ENCODE results near the gene ANKRD52. TPM values are rescaled to one million over a fixed set of nuclear protein-coding genes. Genes with fewer than 3 reads are reported as not detected.

ANKRD52 gene
- total and polyA plus RNA-seq, 2 of the 8 experiments (the other 6 are each of a cell fraction or from before 2014, with no cell fraction given), result 14.0 to 36.3 TPM

- TF ChIP-seq CHD7 (IDR thresholded peaks at IDR 0.05; ENCODE audit: insufficient replicate concordance, low read length) (no peak), KDM1A (IDR thresholded peaks at IDR 0.05; ENCODE audit: borderline replicate concordance, low read length) (no peak), SP2 (IDR thresholded peaks at IDR 0.05; ENCODE audit: low read length) (no peak), NANOG (IDR thresholded peaks at IDR 0.05; ENCODE audit: insufficient read depth, low read depth, low read length, poor library complexity, severe bottlenecking) (no peak), ZNF274 (IDR thresholded peaks at IDR 0.05; ENCODE audit: borderline replicate concordance, extremely low read depth, low read length) (no peak), GABPA (IDR thresholded peaks at IDR 0.05; ENCODE audit: borderline replicate concordance, insufficient read depth, low read length) (no peak), CBX8 (IDR thresholded peaks at IDR 0.05; ENCODE audit: borderline replicate concordance, low read depth, low read length) (no peak), POU5F1 (IDR thresholded peaks at IDR 0.05; ENCODE audit: low read depth, low read length) (no peak)
Observed at GRCh38 chr12:56288705-56289387, 30.7 kb upstream of the ANKRD52 start (continued).

All from H1 (cell line).